Measurements from ENCODE around the gene SLC46A2. TPM values are rescaled to one million over a fixed set of nuclear protein-coding genes. Genes with fewer than 3 reads are reported as not detected.

The SLC46A2 gene, protein sequence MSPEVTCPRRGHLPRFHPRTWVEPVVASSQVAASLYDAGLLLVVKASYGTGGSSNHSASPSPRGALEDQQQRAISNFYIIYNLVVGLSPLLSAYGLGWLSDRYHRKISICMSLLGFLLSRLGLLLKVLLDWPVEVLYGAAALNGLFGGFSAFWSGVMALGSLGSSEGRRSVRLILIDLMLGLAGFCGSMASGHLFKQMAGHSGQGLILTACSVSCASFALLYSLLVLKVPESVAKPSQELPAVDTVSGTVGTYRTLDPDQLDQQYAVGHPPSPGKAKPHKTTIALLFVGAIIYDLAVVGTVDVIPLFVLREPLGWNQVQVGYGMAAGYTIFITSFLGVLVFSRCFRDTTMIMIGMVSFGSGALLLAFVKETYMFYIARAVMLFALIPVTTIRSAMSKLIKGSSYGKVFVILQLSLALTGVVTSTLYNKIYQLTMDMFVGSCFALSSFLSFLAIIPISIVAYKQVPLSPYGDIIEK
- 0.18 TPM for polyA plus RNA-seq (ENCODE audit: insufficient read length)

DNA sequence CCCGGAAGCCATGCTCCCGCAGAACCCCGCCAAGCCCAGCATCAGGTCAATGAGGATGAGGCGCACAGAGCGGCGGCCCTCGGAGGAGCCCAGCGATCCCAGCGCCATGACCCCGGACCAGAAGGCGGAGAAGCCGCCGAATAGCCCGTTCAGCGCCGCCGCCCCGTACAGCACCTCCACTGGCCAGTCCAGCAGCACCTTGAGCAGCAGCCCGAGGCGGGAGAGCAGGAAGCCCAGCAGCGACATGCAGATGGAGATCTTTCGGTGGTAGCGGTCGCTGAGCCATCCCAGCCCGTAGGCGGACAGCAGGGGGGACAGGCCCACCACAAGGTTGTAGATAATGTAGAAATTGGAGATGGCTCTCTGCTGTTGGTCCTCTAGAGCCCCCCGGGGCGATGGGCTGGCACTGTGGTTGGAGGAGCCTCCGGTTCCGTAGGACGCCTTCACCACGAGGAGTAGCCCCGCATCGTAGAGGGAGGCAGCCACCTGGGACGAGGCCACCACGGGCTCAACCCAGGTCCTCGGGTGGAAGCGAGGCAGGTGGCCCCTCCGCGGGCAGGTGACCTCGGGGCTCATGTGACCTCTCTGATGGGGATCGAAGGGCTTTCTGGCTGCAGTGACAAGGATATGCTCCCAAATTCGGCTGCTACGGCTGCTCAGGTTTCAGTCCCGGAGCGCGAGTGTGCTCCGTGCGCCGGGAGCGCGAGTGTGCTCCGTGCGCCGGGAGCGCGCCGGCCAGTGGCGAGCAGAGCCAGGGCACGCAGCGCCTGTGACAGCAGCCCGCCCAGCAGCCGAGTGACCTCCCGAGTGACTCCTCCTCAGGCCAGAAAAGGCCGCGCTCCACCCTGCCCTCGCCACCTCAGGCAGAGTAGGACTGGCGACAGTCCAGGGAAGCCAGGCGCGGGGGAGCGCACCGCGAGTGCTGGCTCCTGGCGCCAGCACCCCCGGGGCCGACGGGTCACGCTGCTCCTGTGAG lies at the start of gene SLC46A2:
TSS of gene SLC46A2 (minus strand) at position 771 of the 976 bp plus-strand sequence. CDS start at position 576, 195 bp downstream.
- peak; percentile 6 for DNase-seq

DNA sequence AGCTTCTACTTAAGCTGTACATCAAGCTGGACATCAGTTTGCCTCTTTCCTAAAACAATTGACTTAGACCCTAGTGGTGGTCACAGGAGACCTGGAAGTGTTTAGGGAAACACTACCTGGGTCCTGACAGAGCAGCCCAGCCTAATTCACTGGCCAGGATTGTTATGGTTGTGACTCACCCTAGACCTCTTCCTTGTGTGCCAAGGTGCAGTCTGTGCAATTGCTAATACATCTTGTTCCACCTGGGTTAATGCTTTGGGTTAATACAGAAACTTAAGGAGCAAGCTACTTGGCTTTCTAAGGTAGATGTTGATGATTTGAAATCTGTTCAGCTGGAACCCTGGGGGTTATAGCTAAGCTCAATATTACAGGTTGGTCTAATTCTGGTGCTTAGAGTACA lies 48.7 kb upstream of the SLC46A2 start:
- DNase-seq: no peak

DNA sequence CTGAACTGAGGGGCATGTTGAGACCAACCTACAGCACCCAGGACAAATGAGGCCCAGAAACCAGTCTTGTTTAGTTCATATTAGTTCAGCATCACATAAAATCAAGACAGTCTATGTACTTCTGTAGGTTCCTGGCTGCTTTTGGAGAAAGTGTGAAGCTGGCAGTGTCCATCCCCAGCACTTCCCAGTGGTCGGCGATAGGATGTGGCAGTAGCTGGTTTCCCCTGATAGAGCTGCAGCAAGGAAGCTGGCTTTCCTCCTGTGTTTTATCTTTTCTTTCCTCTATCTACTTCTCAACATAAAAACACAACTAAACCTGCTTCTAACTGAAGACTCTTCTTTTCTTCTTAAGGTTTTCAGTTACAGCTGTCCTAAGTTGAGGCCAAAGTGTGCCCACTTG lies 43.0 kb upstream of the SLC46A2 start:
- no peak for DNase-seq

DNA sequence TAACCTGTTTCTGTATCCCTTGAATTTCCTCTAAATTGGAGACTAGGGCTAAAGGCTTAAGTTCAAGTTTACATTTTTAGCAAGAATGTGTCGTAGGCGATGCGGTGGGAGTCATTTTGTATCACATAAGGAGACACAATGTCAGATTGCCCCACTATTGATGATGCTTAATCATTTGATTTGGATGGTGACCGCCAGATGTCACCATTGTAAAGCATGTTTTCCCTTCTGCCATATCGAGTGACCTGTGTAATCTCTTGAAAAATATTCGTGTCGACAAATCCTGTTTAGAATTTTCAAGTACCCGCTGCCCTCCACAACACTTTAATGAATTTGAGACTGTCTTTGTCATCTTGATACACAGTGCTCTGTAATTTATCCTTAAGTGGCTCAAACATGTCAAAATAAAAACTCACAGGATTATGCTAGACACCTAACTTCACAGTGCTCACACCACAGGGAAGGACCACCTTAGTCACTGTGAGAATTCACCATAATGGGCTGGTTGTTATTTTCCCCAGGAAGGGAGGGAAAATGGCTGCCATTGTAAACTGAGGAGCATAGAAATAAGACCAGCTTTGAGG lies 34.5 kb upstream of the SLC46A2 start:
- DNase-seq: peak; percentile 20

DNA sequence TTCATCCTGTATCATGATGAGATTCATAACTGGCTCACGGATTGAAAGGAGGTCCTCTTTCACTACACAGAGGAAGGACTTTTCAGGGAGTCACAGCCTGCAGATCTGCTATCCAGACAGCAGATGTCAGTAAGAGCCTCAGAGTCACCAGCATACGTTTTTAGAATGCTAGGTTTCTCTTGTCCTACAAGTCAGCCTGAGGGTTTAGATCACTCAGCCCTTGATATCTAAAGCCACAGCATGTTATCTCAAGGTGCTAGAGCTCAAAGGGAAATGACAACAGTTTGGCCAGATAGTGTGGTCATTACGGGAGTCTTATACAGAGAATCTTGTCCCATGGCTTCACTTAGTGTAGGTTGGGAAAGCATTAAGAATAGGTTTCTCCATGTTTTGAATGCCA lies 30.9 kb upstream of the SLC46A2 start:
- no peak for DNase-seq

DNA sequence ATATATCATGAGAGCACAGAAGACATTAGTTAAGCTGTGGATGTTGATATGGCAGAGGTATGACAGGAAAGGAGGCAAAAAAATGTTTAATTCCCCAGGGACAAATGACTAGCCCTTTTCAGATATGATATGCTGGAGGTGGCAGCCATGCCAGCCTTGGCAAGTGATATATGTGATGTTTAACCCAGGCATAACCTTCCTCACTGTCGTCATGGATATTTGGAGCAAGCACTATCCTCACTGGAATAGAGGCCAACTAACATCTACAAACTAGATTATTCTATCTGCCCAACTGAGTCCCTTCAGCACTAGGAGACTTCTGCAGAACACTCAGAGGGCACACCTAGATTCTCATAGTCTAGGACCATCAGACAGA lies 27.3 kb upstream of the SLC46A2 start:
- no peak for DNase-seq

DNA sequence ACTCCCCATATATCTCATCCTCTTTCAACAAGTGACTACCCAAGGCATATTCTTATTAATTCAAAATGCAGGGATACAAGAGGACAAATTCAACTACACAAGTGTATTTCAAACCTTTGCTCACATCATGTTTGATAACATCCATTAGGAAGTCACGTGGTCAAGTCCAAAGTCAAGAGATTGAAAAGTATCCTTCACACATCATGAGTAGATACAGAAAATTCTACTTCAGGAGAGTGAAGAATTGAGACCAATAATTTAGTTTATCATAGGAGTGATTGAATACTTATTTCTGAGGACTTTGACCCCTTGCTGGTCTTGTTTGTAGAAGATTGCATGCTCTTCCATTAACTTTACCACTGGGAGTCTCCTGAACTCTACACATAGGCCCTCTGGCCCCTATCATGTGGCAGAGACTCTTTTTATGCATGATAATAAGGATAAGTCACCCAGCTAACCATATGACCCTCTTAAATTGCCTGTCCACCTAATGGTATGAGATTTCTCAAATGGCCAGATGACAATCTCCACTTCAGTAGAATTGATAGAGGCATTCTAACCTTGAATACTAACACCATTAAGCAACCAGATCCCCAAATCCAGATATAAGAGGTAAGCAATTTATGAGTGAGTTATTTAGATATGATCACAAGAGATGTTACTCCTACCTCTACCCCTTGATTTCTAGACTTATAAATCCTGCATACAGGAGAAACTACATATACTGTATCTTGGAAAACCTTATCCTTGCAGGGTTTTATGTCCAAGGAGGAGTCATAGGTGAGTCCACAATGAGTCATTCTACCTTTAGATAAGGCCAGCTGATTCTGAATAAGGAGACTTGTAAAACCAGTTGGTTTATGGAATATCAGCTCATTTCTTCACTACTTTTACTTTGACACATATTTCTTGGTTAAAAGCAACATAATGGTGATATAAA lies 26.6 kb upstream of the SLC46A2 start:
- no peak for DNase-seq

DNA sequence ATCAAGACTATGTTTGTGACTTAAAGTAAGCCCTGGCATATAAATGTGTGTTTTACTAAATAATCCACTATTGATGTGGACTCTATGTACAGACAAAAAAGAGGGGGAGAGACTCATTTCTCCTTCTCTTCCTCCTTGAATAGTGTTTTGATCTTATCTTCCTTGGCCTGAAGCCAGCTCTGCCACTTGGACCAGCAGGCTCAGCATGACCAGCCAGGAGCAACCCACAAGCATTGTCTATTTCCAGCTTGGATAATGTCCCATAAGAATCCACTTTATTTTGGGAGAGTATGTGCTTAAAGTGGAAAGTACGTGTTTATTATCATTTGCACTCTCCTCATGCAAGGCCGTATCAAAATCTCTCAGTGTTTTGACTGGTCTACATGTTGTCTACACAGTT lies 23.8 kb upstream of the SLC46A2 start:
- no peak for DNase-seq

DNA sequence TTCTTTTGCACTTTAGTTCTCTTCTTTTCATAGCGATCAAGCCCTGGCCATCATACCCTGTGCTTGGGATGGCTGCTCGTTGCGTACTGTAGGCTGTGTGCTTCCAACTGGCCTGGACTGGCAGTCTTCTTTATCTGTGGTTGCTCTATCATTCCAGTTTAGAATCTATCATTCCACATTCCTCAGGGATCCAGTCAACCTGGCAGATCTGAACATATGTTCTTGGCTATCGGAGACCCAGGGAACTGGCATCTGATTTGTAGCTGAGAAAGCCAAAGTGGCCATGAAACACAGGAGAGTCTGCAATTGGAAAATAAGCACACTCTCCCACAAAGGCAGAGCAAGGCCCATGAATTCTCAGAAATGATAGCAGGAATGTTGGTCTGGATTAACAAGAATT lies 22.6 kb upstream of the SLC46A2 start:
- no peak for DNase-seq

DNA sequence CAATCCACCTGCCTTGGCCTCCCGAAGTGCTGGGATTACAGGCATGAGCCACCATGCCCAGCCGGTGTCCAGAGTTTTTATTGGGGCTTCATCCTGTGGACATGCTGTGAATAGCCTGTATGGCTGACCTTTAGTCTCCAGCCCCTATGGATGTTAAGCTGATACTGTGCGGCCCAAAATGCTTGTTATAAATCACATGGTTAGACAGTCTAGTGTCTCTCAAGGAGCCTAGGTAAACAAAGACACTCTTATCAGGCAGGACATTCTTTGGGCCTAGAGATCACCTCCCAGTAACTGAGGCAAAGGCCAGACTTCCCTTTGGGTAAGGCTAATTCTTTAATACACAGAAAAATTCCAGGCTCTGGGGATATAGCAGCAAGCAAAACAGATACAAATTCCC lies 22.0 kb upstream of the SLC46A2 start:
- DNase-seq: no peak

DNA sequence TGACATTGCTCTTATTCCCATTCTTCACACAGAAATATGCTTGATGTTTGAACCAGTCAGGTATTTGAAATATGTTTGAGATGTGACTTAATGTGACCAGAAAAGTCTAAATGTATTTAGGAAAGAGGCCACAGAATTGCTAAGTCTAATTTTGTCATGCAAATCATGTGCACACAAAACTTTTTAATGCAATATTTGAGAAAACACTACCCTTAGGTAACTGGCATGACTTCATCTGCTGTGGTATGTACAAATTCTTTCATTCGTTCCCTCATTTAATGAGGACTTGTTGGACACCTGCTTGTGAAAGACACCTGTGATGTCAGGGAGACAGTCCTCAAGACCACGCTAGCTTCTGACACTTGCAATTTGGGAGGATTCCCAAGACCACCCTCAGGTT lies 21.1 kb upstream of the SLC46A2 start:
- DNase-seq: no peak

DNA sequence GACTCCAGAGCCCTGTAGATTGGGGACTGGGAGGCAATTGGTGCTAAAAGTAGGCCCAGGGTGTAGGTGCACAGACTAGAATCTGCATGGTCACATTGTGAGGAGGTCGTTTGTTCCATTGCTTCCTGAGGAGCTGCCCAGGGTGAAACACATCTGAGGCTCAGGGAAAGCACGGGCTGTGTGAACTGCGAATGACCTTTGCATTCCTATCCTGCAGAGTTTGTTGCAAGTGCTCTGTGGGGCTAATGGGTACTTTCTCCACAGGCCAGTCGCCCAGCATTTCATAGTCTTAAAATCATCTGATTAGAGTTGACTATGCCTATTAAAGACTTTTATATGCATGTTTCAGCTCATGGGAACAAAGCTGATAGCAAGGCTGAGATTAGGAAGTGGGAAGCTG lies 14.4 kb upstream of the SLC46A2 start:
- DNase-seq: no peak

DNA sequence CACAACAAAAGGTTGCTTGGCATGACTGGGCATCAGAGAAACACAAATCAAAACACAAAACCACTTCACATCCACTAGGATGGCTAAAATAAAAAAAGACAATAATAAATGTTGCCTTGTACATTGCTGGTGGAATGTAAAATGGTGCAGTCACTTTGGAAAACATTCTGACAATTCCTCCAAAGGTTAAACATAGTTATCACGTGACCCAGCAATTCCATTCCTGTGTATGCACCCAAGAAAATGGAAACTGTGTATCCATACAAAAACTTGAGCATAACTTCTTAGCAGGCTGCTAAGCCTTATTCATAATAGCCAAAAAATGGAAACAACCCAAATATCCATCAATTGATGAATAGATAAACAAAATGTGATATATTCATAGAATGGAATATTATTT lies 10.2 kb upstream of the SLC46A2 start:
- no peak for DNase-seq

DNA sequence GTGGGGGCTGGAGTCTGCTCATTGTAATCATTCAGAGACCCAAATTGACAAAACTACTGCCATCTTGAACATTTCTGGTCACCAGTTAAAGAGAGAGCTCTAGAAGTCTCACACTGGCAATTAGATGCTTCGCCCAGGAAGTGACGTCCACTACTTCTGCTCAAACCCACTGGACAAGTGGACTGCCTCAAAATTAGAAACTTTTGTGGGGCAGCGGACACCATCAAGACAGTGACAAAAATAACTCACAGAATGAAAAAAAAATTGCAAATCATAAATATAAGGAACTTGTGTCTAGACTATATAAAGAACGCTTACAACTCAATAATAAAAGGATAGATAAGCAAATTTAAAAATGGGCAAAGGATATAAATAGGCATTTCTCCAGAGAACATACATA lies 9.8 kb upstream of the SLC46A2 start:
- DNase-seq: no peak

DNA sequence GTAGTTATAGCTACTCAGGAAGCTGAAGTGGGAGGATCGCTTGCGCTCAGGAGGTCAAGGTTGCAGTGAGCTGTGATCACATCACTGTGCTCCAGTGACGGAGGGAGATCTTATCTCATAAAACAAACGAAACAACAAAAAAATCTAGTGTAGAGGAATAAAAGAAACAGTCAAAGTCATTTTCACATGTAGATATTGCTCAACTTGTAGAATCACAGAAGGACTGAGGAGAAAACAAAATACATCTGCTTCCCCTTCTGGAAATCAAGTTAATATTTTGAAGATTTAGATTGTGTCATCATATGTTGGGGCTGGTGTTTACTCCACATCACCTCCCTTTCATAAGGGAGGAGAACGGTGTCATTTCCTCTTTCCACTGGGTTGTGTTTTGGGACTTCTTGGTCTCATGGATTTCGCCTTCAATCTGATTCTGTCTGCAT lies 8.2 kb upstream of the SLC46A2 start:
- DNase-seq: no peak

DNA sequence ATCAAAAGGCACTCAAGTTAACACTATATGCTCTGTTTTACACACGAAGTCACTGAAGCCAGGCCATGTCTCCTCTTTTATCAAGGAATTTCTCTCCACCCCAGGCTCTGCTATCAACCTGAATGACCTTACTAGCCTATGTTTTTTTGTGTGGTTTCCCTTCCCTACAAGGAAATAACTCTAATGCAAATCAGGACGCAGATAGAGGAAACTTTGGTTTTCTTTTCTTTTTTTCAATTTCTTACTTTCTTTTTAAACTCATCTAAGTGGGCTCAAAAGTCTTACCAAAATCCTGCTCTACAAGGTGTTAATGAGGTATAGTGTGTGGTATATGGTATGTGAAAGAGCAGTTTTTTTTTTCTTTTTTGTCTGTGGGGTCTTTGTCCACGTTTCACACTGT lies 5.5 kb upstream of the SLC46A2 start:
- DNase-seq: no peak

DNA sequence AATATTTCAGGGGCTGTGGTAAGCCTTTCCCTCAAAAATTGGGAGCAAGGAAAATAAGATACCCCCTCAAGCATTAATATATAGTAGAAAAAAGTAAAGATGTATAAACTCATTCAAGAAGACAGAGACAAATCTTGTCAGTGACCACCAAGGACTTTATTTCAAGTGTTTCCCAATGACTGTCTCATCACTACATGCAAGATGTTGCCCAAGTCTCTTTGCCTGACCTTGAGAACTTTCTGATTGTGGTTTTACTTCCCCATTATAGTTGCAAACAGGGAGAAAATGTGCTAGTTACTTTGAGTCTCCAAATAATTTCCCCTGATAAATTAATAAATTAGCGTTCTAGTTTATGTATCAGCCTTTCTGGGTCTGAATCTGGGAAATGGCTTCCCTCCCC lies 4.0 kb upstream of the SLC46A2 start:
- no peak for DNase-seq

DNA sequence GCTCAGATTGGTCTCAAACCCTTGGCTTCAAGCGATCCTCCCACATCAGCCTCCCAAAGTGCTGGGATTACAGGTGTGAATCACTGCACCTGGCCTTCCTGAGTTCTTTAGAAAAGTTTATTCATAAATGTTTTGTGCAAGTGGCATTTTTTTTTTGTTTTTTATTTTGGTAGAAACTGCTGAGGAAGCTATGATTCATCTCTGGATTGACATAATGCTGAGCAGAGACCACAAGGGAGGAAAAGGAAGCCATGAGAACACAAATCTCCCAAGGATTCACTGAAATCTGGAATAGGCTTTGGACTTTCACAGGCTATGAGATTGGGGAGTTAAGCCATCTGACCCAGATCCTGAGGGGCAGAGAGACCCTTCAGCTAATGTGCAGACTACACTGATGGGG lies 3.4 kb upstream of the SLC46A2 start:
- no peak for DNase-seq

DNA sequence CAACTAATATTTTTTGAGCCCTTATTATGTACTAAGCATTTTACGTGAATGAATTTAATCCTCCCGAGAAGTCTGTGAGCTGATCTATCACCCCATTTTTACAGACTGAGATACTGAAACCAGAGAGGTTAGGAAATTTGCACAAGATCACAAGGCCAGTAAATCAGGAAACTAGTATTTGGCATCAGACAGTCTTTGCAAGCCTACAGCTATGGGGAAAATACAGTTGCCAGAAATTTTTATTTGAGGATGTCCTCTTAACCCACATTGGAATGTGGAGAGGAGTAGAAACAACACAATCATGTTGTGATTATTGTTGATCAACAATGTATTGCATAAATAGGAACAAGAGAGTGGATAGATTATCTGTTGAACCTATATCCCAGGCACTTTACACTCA lies 2.3 kb upstream of the SLC46A2 start:
- DNase-seq: no peak

DNA sequence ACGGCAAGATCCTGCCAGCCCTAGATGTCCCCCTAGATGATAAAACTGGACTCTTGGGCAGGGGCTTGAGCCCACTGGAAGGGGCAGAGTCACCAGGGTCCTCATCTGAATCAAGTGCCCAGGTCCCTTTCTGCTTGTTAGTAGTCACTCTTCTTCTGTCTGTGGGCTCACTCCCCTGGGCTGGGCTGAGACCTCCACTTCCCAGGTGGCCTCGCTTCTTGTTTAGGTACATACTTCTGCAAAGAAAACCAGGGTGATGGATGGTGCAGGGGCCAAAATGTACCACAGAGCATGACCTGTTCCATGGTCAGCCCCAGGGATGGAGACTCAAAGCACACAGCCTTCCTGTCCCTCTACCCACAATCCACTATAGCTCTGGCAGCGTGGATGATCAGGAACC lies 845 bp upstream of the SLC46A2 start:
- DNase-seq: no peak

DNA sequence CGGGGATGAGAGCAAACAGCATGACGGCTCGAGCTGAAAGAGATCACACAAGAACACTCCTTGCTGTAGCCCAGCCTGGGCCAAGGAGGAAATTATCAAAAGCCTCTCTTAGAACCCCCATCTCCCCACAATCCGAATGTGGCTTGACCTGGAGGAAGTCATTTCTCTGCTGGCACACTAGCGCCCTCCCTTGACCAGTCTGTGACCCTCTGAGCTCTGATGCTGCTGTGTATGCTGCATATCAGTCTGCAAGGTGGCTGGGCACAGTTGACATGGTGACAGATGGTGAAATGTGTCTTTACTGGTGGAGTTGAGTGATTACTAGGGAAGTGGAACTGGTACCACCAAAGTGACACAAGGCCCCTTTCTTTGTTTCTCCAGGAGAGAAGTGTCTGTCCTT lies 3.3 kb downstream of the SLC46A2 start:
- no peak for DNase-seq

DNA sequence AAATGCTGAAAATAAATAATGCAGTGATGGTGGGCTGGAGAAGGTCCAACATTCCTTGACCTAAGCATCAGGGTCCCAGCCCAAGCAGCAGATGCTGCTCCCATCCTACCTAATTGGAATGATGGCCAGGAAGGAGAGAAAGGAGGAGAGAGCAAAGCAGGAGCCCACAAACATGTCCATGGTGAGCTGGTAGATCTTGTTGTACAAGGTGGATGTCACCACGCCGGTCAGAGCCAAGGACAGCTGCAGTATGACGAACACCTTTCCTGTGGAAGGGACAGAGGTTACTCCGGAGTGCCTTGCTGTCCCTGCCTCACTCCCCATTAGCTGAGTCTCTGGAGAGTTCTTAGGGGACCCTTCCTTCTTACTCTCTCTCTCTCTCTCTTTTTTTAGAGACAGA lies 4.3 kb downstream of the SLC46A2 start:
- DNase-seq: no peak
